Activated CD4-positive, alpha-beta T cell treated with anti-CD3 and anti-CD28 coated beads, Interleukin-2, amount 50 U/mL, for 48 hours (primary cell): ENCODE data around the gene ITIH4.

Experiments used
- DNase-seq, 2 experiments: peaks; one replicate each; pipeline ENCODE4 v3.0.0-alpha.2; 2020

Gene ITIH4

DNA sequence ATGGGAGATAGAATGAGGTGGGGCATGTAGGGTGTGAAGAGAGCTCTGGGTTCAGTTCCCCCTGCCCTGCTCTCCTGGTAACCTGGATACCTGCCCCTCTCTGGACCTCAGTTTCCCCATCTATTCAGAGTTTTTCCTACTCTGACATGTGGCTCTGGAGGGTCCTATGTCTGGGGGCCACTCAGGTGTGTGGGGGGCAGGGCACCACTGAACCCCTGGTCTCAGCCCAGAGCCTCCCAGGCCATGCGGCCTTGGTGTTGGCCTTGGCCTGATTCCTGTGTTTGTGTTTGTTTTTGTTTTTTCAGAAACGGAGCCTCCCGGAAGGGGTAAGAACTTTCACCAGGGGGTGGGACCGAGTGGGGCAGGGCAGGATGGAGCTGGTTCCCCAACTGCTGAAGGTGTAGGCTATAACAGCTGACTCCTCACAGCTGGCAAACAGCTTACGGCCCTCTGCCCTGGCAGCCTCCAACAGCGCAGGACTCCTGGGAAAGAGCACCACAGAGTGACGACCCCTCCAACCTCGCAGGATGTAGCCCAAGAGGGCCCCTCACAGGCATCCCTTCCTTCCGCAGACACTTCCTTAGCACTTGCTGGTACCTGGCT, 35.1 kb downstream of the ITIH4 start:
- DNase-seq, result no peak

DNA sequence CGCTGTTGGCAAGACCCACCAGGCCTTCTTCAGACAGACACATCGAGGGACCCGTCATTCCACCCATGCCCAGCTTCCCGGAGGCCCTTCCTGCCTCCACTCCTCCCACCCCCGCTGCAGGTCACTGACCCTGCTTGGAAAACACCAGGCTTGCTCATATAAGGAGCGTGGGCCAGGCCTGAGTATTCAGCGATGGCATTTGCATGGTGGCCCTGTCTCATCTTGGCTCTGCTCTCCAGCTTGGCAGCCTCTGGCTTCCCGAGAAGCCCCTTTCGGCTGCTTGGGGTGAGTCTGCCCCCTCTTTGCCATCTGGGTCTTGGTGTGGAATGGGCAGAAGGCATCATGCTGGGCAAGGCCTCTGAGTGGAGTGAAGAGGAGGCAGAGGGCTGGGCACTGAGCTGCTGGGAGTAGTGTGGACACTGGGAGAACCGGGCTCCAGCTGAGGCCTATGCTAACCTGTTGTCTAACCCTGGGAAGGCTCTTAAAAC, 35.8 kb downstream of the ITIH4 start, which contains the start of gene ITIH3:
ITIH3 (plus strand) TSS at position 185 of the 488 bp plus-strand sequence; CDS start at position 193, 8 bp downstream.
- DNase-seq, result no peak

DNA sequence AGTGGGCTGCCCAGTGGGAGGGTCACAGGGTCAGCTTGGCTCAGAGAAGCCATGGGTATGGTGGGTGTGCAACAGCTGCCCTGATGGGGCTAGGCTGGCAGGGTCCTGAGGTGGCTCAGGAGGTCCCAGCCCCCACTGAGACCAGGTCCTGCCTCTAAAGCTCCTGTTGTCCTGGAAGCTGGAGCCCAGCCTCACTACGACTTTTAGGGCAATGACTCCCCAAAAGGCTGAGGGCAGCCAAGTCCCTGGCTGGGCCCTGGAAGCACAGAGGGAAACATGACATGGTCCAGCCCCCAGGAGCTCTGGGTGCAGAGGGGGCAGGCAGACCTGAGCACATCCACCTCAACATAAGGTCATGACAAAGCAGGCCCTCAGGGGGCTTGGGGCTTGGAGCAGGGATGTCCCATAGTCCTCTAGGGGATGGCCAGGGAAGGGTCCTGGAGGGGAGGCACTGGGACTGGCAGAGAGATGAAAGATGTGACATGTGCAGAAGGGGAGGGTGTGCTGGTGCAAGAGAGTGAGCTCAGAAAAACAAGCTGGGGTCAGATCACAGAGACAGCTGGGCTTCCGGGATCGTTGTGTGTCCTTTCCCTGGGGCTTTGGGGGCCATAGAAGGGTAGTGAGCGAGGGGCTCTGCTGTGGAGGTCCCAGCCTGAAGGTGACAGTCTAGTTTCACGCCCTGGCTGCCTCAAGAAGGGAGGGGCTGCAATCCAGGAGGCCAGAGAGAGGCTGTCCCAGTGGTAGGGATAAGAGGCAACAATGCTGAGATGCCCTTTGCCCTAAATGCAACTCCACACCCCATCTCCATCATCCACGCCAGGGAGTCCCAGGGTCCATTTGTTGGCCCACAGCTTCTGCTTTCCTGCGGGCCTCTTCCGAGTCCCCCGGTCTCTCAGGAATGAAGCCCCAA, 36.5 kb downstream of the ITIH4 start:
- DNase-seq, result no peak

DNA sequence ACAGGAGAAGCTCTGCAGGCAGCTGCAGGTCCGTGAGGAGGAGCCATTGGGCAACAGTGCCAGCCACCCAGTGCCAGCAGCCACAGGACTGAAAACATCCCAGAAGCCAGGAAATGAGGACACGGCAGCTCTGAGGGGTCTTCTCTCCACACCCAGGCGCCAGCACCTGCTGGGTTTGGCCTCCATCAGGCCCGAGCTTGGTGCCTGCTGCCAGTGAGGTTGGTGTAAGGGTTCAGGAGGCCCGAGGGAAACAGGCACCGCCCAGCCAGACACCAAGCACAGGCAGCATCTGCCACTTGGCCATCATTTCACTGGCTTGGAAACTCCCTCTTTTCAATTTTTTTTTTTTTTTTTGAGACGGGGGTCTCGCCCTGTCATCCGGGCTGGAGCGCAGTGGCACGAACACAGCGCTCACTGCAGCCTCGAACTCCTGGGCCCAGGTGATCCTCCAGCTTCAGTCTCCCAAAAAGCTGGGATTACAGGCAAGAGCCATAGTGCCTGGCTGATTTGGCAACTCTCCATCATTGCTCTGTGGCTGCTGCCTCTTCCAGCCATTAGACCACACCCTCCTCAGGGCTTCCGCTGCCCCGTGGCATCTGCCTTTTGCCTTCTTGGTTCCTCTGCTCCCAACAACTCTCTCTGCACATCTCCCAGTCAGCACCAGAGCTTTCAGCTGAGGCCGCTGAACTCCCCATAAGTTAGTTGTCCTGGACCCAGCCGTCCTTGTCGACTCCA, 37.3 kb downstream of the ITIH4 start:
- no peak for DNase-seq

DNA sequence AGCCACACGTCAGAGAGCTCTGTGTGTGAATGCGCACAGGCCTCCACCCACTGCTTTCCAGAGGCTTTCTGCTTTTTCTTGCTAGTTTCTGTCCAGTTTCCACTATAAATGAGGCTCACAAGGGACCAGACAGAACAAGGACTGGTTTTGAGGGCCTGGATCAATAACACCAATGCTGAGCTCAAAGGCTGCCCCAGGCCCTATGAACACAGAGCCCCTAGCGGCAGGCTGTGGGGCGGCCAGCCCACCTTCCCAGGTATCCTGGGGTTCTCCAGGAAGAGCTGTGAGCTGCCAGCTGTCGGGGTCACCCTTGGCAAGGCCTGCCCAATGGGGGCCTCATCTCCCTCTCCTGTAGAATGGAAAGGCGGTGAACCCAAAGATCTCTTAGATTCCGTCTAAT, 38.1 kb downstream of the ITIH4 start:
- no peak for DNase-seq

DNA sequence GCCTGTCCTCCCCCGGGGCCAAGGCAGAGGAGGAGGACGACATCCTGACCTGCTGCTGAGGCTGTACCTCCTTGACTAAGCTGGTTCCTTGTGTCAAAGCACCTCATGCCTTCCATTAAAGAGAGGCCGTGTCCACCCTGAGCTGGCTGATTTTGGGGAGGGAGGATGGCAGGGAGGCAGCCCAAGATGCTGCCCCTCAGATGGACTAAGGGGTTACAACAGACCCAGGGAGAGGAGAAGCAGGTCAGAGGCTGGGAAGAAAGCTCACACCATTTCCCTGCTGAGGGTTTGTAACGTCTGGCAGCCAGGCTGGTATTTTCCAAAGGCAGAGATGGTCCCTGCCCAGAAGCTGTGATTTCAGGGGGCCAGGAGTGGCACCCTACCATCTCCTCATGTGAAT, 38.5 kb downstream of the ITIH4 start:
- no peak for DNase-seq

DNA sequence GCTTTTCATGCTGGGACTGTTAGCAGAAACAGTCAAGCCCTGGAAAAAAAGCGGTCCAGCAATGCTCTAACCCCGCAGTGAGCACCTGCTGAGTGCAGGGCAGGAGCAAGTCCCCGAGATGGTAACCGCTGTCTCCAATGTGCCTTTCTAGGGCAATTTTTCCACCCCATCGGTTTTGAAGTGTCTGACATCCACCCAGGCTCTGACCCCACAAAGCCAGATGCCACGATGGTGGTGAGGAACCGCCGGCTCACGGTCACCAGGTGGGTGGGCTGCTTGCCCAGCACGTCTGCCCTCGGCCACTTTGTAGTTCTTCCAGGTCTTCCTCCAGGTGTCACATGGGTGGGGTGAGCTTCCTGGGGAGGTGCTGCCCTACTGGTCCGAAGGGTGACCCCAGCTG, 39.1 kb downstream of the ITIH4 start:
- no peak for DNase-seq

DNA sequence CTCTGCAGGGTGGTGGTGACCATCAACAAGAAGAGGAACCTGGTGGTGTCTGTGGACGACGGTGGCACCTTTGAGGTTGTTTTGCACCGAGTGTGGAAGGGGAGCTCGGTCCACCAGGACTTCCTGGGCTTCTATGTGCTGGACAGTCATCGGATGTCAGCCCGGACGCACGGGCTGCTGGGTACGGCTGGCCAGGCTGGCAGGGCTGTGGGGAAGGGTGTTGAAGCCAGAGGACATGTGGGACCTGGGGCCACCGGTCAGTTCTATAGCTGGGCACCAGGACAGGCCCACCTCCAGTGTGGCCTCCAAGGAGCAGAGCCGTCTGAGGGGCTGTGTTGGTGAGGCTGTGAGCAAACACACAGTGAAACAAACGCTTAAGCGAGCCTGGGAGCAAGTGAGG, 39.7 kb downstream of the ITIH4 start:
- no peak for DNase-seq

DNA sequence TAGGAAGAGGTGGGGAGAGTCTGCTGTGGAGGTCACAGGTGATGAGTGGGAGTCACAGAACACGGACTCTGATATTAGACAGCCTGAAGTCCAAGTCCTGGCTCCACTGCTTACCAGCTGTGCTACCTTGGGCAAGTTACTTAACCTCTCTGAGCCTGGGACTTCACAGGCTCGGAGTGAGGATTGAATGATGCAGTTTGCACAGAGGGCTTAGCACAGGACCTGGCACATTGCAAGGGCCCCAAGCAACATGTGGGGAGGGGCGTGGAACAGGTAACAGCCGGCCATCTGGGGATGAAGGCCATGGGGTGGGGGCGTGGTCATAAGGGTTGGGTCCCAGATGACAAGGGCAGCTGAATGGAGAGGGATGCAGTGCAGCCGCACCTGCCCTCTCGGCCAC, 40.1 kb downstream of the ITIH4 start:
- DNase-seq, result no peak

DNA sequence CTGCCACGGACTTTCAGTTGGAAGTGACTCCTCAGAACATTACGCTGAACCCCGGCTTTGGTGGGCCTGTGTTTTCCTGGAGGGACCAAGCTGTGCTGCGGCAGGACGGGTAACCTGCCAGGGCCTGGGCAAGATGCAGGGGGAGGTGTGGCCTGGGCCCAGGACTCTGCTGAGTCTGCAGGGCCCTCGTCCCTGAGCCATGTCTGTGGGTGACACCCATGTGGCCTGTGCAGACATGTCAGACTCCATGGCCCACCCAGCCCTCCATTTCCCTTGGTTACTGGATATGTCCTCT, 40.8 kb downstream of the ITIH4 start:
- no peak for DNase-seq

DNA sequence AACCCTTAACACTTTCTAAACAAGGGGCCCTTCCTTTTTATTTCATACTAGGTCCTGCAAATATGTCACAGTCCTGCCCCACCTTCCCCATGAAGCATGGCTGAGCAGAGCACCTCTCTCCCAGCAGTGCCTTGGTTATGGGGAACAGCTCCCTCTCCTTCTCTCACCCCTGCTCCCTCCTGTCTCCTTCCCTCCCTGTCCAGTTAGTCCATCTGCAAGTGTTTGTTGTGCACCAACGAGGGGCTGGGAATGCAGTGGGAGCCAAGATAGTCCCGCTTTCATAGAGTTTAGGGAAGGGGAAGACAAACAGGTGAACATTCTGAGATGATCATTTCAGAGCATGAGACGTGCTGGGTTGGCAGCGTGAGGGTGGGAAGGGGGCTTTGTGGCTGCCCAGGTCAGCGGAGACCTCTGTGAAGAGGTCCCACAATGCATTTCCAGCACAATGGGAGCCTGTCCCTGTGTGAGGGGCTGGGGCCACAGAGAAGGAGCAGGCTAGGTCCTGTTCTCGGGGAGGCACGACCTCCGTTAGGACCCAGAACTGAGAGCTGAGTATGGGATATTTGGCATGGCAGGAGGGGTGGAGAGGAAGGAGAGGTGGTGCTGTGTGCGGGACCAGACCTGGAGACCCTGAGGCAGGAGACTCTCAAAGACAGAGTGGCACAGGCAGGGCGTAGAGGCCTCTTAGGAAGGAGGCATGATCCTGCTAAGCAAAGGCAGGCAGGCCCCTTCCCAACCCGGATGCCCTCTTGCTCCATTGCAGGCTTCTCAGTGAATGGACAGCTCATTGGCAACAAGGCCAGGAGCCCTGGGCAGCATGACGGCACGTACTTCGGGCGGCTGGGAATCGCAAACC, 41.4 kb downstream of the ITIH4 start:
- DNase-seq, result no peak

DNA sequence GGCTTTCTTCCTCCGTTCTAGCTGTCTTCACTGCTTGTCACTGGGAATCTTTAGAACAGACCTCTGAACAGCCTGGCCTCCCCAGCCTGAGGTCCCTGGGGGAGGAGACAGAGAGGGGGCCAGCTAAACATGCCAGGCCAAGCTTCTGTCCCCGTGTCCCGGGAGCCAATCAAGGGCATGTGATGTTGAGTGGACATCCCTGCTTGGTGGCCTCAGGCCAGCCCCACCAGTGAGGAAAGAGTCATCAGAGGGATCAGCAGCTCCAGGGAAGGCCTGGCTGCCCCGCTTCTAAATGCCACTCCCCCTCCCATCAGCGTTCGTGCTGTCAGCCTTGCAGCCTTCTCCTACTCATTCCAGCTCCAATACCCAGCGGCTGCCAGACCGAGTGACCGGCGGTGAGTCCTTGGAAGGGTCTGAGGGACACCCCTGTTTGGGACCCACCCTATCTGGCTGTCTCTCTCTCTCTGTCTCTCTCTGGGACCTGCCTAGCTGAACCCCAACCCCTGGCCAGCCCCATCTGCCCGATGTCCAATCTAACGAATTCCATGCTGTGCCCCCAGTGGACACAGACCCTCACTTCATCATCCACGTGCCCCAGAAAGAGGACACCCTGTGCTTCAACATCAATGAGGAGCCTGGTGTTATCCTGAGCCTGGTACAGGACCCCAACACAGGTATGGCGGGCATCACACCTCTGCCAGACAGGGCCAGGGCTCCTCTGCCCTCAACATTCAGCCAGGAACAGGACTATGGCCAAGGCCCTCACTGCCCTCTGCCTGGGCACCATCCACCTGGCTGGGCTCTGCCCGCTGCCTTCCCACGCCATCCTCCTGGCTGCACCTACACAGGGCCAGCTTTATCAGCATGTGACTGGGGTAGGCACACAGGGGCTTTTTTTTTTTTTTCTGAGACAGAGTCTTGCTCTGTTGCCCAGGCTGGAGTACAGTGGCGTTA, 42.5 kb downstream of the ITIH4 start:
- no peak for DNase-seq

DNA sequence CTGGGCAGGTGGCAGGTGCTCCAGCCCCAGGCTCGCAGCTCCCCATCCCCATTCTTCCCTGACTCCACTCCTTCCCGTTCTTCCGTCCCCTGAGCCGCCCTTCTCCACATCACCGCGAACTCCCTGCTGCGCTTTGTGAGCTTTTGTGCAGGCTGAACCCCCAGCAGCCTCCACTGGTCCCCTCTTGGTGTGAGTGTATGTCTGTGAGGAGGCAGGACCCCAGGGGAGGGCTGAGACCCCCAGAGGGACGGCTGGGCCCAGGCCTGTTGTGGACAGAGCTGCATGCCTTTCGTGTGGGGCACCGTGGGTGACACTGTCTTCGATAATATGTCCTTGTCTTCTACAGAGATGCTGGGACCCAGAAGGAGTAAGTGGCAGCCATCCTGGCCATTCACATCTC, 43.2 kb downstream of the ITIH4 start:
- no peak for DNase-seq

DNA sequence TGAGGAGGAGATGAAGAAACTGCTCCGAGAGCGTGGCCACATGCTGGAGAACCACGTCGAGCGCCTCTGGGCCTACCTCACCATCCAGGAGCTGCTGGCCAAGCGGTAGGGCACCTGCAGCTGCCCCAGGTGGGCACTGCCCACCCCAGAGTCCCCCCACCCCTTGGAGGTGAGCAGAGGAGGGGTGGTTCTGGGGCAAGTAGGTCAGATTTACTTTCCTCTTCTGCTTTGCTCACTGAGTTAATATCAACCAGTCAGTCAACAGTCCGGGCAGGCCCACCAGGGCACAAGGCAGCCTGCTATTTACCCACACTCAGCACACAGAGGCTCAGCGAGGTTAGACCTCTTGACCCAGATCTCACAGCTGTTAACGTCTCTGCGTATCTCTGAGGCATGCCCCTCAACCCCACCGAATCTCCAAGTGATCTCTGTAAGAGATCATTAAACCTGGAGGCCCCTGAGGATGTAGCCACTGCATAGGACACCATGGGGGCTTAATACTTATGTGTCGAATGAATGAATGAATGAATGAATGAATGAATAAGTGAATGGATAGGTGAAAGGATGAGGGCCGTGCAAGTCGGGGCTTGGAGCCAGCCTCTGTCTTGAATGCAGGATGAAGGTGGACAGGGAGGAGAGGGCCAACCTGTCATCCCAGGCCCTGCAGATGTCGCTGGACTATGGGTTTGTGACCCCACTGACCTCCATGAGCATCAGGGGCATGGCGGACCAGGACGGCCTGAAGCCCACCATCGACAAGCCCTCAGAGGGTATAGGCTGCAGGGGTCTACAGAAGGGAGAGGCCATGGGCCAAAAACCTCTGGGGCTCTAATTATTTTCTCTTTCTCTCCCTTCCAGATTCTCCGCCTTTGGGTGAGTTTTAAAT, 43.9 kb downstream of the ITIH4 start:
- DNase-seq, result no peak

DNA sequence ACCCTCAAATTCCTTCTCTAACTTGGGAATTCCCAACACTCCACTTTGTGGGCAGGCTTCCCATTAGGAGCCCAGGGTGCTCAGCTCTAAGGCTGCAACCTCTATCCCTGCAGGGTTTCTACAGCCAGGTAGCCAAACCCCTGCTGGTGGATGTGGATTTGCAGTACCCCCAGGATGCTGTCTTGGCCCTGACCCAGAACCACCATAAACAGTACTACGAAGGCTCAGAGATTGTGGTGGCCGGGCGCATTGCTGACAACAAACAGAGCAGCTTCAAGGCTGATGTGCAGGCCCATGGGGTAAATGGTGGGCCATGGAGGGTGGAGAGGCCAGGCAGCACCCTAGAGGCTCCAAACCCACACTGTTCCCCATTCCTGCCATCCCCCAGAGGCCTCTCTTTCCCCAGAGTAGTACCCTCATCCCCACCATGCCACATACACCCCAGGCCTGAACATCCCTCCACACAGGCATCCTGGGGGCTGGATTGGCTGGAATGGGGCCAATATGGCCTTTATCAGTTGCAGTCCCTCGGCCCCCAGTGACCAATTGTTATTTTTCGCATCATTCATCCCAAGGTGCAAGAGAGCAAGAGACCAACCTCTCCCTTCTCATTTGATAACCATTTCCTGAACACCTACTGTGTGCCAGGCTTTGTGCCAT, 45.4 kb downstream of the ITIH4 start:
- DNase-seq, result no peak

DNA sequence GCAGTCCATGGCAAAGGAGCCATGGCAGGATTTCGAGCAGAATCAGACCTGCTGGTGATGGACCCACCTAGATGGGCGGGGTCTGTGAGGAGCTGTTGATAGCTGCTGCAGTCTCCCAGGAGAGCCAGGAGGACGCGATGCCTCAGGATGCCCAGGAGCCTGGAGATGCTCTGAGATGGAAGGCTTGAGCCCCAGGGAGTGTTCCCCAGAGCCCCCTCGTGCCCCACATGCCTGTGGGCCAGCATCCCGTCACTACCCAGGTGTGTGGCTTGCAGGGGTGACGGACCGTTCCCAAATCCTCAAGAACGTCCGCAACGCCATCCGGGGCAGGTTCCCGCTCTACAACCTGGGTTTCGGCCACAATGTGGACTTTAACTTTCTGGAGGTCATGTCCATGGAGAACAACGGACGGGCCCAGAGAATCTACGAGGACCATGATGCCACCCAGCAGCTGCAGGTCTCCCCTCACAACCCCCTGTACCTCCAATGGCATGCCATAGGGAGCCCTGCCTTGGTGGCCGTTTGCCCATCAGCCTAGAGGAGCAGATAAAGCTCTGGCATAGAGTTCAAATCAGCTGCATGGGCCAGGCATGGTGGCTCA, 46.4 kb downstream of the ITIH4 start:
- no peak for DNase-seq

DNA sequence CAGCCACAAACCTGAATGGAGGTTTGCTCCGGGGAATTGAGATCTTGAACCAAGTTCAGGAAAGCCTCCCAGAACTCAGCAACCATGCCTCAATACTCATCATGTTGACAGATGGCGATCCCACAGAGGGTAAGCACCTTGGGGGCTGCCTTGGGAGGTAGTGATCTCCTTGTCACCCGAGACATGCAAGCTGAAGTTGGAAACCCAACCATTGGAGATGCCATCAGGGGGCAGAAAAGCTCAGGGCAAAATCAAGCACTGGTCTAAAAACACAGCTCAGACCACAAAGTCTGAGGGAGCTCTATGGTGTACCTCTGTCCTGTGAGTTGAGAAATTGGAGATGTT, 47.3 kb downstream of the ITIH4 start:
- DNase-seq, result no peak

DNA sequence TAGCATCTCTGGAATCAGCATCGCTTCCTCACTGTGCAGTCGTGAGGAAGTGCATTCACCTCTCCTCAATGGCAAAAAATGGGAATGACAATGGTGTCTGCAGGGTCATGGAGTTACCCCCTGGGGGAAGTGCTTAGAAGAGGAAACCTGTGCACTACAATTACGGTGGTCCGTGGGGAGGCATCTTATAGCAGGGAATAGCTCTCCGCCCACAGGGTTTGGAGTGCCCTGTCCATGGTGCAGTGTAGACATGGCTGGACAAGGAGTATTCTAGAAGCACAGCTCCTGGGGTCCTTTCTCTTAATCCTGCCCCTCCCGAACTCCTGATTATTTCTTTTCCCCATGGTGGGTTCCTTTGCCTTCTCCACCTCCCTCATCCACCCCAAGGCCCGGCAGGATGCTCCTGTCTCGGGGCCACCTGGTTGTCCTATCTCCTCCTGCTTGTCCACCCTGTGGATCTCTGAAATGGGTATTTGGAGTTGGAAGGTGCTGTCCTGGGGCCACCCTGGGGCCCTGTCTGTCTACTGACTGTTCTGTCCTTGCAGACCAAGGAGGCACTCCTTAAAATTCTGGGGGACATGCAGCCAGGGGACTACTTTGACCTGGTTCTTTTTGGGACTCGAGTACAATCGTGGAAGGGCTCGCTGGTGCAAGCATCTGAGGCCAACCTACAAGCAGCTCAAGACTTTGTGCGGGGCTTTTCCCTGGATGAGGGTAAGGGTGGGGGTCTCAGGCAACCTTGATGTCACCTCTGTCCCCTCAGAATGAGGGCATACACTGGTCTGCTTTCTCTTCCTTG, 47.9 kb downstream of the ITIH4 start:
- DNase-seq, result no peak

DNA sequence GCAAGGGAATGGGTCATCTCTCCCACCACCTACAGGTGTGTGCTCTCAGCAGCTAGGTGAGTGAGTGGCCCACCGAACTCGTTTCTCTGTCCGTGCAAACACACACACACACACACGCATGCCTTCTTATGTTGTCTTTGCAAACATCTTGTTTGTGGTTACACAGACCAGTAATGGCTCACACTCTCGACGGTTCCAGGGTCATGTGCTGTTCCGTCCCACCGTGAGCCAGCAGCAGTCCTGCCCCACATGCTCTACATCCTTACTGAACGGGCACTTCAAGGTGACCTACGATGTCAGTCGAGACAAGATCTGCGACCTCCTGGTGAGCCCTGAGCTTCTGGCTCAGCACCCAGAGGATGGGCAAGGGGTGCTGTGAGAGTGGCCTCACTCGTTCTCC, 48.7 kb downstream of the ITIH4 start:
- DNase-seq, result no peak
